Lower leg skin (tissue), 3 donors: ENCODE results near the gene CLHC1.

Source experiments
- CTCF ChIP-seq, 3 donors: fragments of 450-650 bp; IDR thresholded peaks; one replicate each; pipeline ENCODE4 v1.5.1; 2016; ENCODE audit warnings: antibody characterized with exemption in 3 of 3, mild to moderate bottlenecking in 3 of 3, moderate library complexity in 2 of 3
- POLR2A ChIP-seq, 2 donors: fragments of 450-650 bp; IDR thresholded peaks; one replicate each; pipeline ENCODE4 v1.6.1; 2016 to 2017; ENCODE audit warnings: antibody characterized with exemption in 2 of 2, mild to moderate bottlenecking in 1 of 2, moderate library complexity in 1 of 2

GRCh38 chr2:55163274-55163721 lies 68.8 kb downstream of the CLHC1 start:
- TF ChIP-seq CTCF (IDR thresholded peaks at IDR 0.05) (no peak), POLR2A (IDR thresholded peaks at IDR 0.05) (no peak)
